OCI-LY7 (cell line): ENCODE measurements around the gene CDC42EP3.

ENCODE experiments used
- CTCF ChIP-seq: fragments of 200-600 bp; sonication (generic); conservative IDR thresholded peaks from 2 replicates; pipeline ENCODE4 v1.5.1; 2014; ENCODE audit warnings: mild to moderate bottlenecking, antibody characterized with exemption, low read length, moderate library complexity, mixed read lengths
- EZH2phosphoT487 ChIP-seq: fragments of 200-600 bp; sonication (generic); IDR thresholded peaks from 2 replicates; pipeline ENCODE4 v1.6.1; 2018; ENCODE audit warnings: low read depth, borderline replicate concordance, mild to moderate bottlenecking, mixed run types, antibody characterized with exemption, low read length, moderate library complexity, mixed read lengths

GRCh38 chr2:37674946-37675345, 3.5 kb upstream of the CDC42EP3 start:
- no peak for TF ChIP-seq CTCF
- TF ChIP-seq EZH2phosphoT487: no peak
